ENCODE measurements around the gene SH3RF3. TPM values are rescaled to one million over a fixed set of nuclear protein-coding genes. Genes with fewer than 3 reads are reported as not detected.

Gene SH3RF3
- total RNA-seq, 1 donor from 2014 or later: 0.28 TPM

GRCh38 chr2:109405873-109406272 is 276.9 kb downstream of the SH3RF3 start:
- Mint-ChIP-seq H3K27me3 (ENCODE audit: insufficient read depth, low read depth) (peaks cover 10% of the 10 kb centered on the region), H3K36me3 (no peaks in the 10 kb centered on the region), H3K27ac (no peak overlapping the region), H3K4me1 (peaks cover 51% of the 10 kb centered on the region), H3K4me3 (no peak overlapping the region), H3K9me3 (no peaks in the 10 kb centered on the region)
- Histone ChIP-seq H3K79me2 (ENCODE audit: low read depth) (no peaks in the 10 kb centered on the region), H3K27ac (no peak overlapping the region), H2AFZ (replicated peaks) (no peak overlapping the region), H3F3A (ENCODE audit: low read depth) (peaks cover 9% of the 10 kb centered on the region), H4K20me1 (ENCODE audit: low read depth) (no peaks in the 10 kb centered on the region), H3K4me1 (peaks cover 17% of the 10 kb centered on the region), H3K4me2 (no peak overlapping the region), H3K36me3 (no peaks in the 10 kb centered on the region), H3K9ac (no peak overlapping the region), H3K9me3 (ENCODE audit: low read depth) (no peaks in the 10 kb centered on the region), H3K27me3 (no peaks in the 10 kb centered on the region), H3K4me3 (no peak overlapping the region)
- TF ChIP-seq EZH2 (IDR thresholded peaks at IDR 0.05) (no peak), EZH2phosphoT487 (IDR thresholded peaks at IDR 0.05) (no peak), CTCF (IDR thresholded peaks at IDR 0.05) (no peak)
- DNase-seq (ENCODE audit: low spot score): no peak

DNA sequence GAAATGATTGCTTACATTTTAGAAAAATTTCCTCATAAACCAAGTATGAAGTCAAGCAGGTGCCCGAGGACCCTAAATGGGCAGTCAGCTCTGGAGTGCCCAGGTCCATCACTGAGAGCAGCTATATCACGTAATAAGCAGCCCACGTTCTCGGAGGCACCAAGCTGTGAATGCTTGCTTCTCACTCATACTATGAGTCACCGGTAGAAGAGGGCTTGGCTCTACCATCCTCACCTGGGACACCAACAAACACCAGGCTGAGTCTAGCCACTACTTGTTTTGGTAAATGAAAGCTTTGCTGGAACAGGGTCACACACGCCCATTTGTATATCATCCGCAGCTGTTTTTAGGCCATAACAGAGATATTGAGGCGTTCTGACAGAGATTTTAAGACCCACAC is 277.3 kb downstream of the SH3RF3 start:
- no peak overlapping the region for H3K4me2 ChIP-seq
- Mint-ChIP-seq H3K27me3 (ENCODE audit: insufficient read depth, low read depth) (peaks cover 11% of the 10 kb centered on the region), H3K4me3 (no peak overlapping the region), H3K27ac (no peak overlapping the region), H3K36me3 (no peaks in the 10 kb centered on the region), H3K4me1 (peaks cover 56% of the 10 kb centered on the region), H3K9me3 (no peaks in the 10 kb centered on the region)
- no peaks in the 10 kb centered on the region for H3K36me3 ChIP-seq
- H3K9me3 ChIP-seq (ENCODE audit: low read depth): no peaks in the 10 kb centered on the region
- no peaks in the 10 kb centered on the region for H3K79me2 ChIP-seq (ENCODE audit: low read depth)
- peaks cover 18% of the 10 kb centered on the region for H3K4me1 ChIP-seq
- no peaks in the 10 kb centered on the region for H4K20me1 ChIP-seq (ENCODE audit: low read depth)
- H3K4me3 ChIP-seq: no peak overlapping the region
- no peak for TF ChIP-seq EZH2phosphoT487 (IDR thresholded peaks at IDR 0.05)
- TF ChIP-seq EZH2 (IDR thresholded peaks at IDR 0.05): no peak
- no peak for TF ChIP-seq CTCF (IDR thresholded peaks at IDR 0.05)
- H3K27ac ChIP-seq: no peak overlapping the region
- no peak overlapping the region for H3K9ac ChIP-seq
- H3K27me3 ChIP-seq: no peaks in the 10 kb centered on the region
- H2AFZ ChIP-seq (replicated peaks): no peak overlapping the region
- DNase-seq (ENCODE audit: low spot score): no peak
- peaks cover 12% of the 10 kb centered on the region for H3F3A ChIP-seq (ENCODE audit: low read depth)

DNA sequence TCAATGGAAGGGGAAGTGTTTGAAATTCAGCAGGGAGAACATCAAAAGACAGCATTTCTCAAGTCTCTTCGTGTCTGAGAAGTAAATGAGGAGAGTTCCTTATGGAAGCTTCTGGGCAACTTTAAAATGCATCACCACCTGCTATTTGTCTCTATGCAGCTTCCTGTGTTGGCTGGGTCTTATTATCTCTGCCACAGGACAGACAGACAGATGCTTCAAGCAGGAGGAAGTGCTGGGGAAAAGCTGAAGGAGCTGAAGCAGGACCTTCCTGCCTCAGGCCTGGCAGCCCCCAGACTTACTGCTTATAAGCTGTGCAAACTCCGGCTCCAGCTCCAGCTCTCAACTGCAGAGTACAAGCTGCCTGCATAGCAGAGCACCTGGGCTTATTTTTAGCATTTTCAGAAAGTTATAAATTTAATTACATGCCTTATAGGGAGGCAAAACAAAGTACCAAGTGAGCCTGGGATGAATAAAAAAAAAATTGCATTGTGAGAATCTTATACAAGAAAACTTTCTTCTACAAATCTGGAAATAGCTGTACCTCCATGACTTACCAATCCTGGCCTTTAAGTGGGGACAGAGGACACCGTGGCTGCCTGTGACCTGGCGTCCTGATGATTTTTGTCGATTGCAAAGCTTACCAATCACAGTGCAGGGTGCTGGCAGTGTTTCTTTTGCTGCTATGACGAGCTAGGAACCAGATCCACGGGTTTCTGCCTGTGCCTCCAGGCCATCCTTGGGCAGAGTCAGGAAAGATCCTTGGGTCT is 278.5 kb downstream of the SH3RF3 start:
- no peaks in the 10 kb centered on the region for H3K9me3 Mint-ChIP-seq
- peaks cover 18% of the 10 kb centered on the region for H3K4me1 ChIP-seq

More for the DNA sequence above, 278.5 kb downstream of the SH3RF3 start:
- H3K9ac ChIP-seq: no peak overlapping the region
- H3K79me2 ChIP-seq (ENCODE audit: low read depth): no peaks in the 10 kb centered on the region
- no peaks in the 10 kb centered on the region for H3K36me3 ChIP-seq
- H3K27me3 ChIP-seq: no peaks in the 10 kb centered on the region
- no peak overlapping the region for H3K27ac ChIP-seq
- H3K4me2 ChIP-seq: no peak overlapping the region
- H2AFZ ChIP-seq (replicated peaks): no peak overlapping the region
- no peaks in the 10 kb centered on the region for H3K9me3 ChIP-seq (ENCODE audit: low read depth)
- no peak for TF ChIP-seq EZH2 (IDR thresholded peaks at IDR 0.05)
- TF ChIP-seq CTCF (IDR thresholded peaks at IDR 0.05): no peak
- TF ChIP-seq EZH2phosphoT487 (IDR thresholded peaks at IDR 0.05): no peak
- no peaks in the 10 kb centered on the region for H4K20me1 ChIP-seq (ENCODE audit: low read depth)
- Mint-ChIP-seq H3K4me1 (peaks cover 57% of the 10 kb centered on the region), H3K36me3 (no peaks in the 10 kb centered on the region), H3K4me3 (no peak overlapping the region), H3K27me3 (ENCODE audit: insufficient read depth, low read depth) (peaks cover 14% of the 10 kb centered on the region), H3K27ac (peak overlapping the region; percentile 60)
- DNase-seq (ENCODE audit: low spot score): no peak
- H3K4me3 ChIP-seq: no peak overlapping the region
- H3F3A ChIP-seq (ENCODE audit: low read depth): peaks cover 12% of the 10 kb centered on the region
